HEK293 (cell line): ENCODE results near the gene KCNQ1.

ENCODE experiments used
- CTCF ChIP-seq: fragments of 450-650 bp; formaldehyde crosslinking; IDR thresholded peaks from 2 replicates; pipeline ENCODE4 v1.5.1; 2016; ENCODE audit warnings: missing biosample characterization, missing genetic modification characterization
- PBX3 ChIP-seq: sonication (generic); formaldehyde crosslinking; IDR thresholded peaks from 2 replicates; pipeline ENCODE4 v1.8.1; 2022; ENCODE audit warnings: mild to moderate bottlenecking, moderate library complexity, missing genetic modification reagents
- REST ChIP-seq: fragments of 450-650 bp; formaldehyde crosslinking; IDR thresholded peaks from 2 replicates; pipeline ENCODE4 v1.5.1; 2016; ENCODE audit warnings: missing biosample characterization, missing genetic modification characterization
- TCF7L2 ChIP-seq: IDR thresholded peaks from 2 replicates; pipeline ENCODE4 v1.6.1; 2011; ENCODE audit warnings: low read depth, mild to moderate bottlenecking, inconsistent platforms, low read length, moderate library complexity, borderline replicate concordance
- ZNF121 ChIP-seq: fragments of 450-650 bp; formaldehyde crosslinking; IDR thresholded peaks from 2 replicates; pipeline ENCODE4 v1.5.1; 2016; ENCODE audit warnings: missing biosample characterization, missing genetic modification characterization
- ZNF146 ChIP-seq: fragments of 450-650 bp; formaldehyde crosslinking; IDR thresholded peaks from 2 replicates; pipeline ENCODE4 v1.5.1; 2016; ENCODE audit warnings: missing biosample characterization, missing genetic modification characterization
- ZNF202 ChIP-seq: fragments of 450-650 bp; formaldehyde crosslinking; IDR thresholded peaks from 2 replicates; pipeline ENCODE4 v1.5.1; 2016; ENCODE audit warnings: missing biosample characterization, missing genetic modification characterization, borderline replicate concordance
- ZNF23 ChIP-seq: fragments of 450-650 bp; formaldehyde crosslinking; IDR thresholded peaks from 2 replicates; pipeline ENCODE4 v1.5.1; 2016; ENCODE audit warnings: missing biosample characterization, missing genetic modification characterization, borderline replicate concordance
- ZNF391 ChIP-seq: fragments of 450-650 bp; formaldehyde crosslinking; IDR thresholded peaks from 2 replicates; pipeline ENCODE4 v1.5.1; 2016; ENCODE audit warnings: low read depth, missing biosample characterization, missing genetic modification characterization, borderline replicate concordance

GRCh38 chr11:2759228-2760195, 314.7 kb downstream of the KCNQ1 start:
- no peak for TF ChIP-seq CTCF (tag by site-specific recombination)
- no peak for TF ChIP-seq ZNF202 (tag by site-specific recombination)
- no peak for TF ChIP-seq REST (tag by site-specific recombination)
- no peak for TF ChIP-seq TCF7L2
- no peak for TF ChIP-seq ZNF121 (tag by site-specific recombination)
- TF ChIP-seq ZNF23 (tag by site-specific recombination) = no peak
- TF ChIP-seq ZNF146 (tag by site-specific recombination) = no peak
- no peak for TF ChIP-seq ZNF391 (tag by site-specific recombination)
- TF ChIP-seq PBX3 (CRISPR knock-in tag) = no peak
